GM18951 (cell line): ENCODE data around the gene CENPX.
"Not testable (repeated sequence)": the region's sequence is repeated elsewhere in the genome, so short reads cannot be mapped to it uniquely, and the experiment has no call there.

Source experiments
- POLR2A ChIP-seq: IDR thresholded peaks from 4 replicates; pipeline ENCODE4 v1.6.1; 2011; ENCODE audit warnings: mild to moderate bottlenecking; ENCODE audit not compliant: insufficient read length, insufficient read depth; ENCODE audit errors: extremely low read depth
- in situ Hi-C: fragments of 300-500 bp; cut with MboI; formaldehyde crosslinking; loops from one replicate; pipeline ENCODE4 v1.12.0; 2022; ENCODE audit warnings: low sequenced_read_pairs, mixed read lengths, inconsistent platforms; ENCODE audit not compliant: unreplicated experiment

Gene CENPX

DNA sequence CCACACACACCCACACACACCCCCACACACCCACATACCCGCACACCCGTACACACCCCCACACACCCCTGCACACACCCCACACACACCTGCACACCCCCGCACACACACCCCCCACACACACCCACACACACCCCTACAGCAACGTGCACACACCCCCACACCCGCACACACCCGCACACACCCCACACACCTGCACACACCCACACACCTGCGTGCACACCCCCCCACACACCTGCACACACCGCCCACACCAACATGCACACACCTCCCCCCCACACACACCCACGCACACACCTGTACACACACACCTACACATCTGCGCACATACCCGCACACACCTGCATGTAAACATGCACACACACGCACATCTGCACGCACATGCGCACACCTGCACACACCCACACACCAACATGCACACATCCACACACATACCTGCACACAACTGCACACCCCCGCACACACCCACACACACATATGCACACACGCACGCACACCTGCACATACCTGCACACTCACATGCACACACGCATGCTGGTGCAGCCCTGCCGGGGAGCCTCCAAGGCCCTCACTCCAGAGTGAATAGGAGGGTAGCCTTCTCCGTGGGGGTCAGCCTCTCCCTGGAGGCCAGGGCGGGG, 37.8 kb downstream of the CENPX start:
- in situ Hi-C loops, result no loop called here
- TF ChIP-seq POLR2A, result no peak

DNA sequence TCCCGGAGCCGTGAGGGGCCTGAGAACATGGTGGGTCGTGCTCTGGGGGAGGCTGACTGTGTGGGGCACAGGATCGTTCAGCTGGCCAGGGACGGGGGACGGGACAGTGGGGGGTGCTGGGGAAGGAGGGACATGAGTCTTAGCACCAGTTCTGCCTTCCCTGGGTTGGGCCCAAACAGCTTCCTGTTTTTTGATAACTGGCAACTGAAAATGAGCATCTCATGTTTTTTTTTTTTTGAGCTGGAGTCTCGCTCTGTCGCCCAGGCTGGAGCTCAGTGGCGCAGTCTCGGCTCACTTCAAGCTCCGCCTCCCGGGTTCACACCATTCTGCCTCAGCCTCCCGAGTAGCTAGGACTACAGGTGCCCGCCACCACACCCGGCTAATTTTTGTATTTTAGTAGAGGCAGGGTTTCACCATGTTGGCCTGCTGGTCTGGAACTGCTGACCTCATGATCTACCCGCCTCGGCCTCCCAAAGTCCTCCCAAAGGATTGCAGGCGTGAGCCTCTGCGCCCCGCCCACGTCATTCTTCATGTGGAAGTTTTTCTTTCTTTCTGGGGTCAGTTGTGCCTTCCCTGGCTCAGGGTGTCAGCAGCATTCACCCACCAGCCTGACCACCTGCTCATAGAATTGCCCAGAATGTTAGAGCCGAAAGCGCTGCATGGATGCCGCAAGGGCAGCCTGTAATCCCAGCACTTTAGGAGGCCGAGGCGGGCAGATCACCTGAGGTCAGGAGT, 38.9 kb downstream of the CENPX start:
- in situ Hi-C loops, result no loop called here
- TF ChIP-seq POLR2A, result no peak

DNA sequence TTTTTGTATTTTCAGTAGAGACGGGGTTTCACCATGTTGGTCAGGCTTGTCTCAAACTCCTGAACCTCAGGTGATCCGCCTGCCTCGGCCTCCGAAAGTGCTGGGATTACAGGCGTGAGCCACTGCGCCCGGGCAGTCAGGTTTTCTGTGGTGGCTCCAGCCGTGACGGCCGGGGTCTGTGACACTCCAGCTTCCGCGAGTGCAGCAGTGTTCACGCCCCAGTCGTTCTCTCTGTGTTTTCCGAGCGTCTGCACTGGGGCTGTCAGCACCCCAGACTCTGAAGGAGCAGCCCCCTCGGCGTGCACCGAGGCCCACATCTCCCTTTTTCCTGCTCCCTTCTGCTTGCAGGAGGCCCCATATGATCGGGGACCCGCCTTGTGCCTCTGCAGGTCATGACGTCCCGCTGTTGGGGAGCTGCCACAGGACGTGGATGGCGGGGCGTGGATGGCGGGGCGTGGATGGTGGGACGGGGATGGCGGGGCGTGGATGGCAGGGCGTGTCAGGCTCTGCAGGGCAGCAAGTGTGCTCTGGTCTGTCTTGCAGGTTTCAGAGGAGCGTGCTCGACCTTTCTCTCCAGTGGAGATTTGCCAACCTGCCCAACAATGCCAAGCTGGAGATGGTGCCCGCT, 39.6 kb downstream of the CENPX start:
- TF ChIP-seq POLR2A, result no peak
- in situ Hi-C loops, result no loop called here

DNA sequence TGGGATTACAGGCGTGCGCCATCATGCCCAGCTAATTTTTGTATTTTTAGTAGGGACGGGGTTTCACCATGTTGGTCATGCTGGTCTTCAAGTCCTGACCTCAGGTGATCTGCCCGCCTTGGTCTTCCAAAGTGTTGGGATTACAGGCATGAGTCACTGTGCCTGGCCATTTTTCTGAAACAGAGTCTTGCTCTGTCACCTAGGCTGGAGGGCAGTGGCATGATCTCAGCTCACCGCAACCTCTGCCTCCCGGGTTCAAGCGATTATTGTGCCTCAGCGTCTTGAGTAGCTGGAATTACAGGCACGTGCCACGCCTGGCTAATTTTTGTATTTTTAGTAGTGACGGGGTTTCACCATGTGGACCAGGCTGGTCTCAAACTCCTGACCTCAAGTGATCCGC, 41.2 kb downstream of the CENPX start:
- in situ Hi-C loops, result not testable (repeated sequence)

DNA sequence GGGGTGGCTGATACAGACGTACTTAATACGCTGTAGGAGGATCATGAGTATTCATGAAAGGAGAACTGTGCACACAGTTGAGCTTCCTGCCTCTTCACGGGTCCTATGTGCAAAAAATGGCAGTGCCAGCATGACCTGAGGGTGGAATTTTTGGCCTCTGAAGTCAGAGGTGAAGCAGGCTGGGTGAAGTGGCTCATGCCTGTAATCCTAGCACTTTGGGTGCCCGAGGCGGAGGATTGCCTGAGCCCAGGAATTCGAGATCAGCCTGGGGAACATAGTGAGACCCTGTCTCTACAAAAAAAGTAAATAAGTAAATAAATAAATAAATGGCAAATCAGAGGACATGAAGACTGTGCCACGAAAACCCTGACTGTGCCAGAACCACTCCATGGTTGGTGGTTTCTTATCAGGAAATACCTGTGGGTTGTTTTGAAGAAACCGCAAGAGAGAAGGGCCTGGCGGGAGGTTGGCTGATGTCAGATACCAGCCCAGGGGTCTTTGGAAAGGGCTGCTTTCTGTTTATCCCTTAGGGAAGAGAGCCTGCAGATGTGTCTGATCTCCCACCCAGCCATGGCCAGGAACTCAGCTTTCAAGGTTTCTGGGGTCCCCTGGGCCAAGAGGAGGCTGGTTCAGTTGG, 41.9 kb downstream of the CENPX start:
- in situ Hi-C loops, result no loop called here
- TF ChIP-seq POLR2A, result no peak

DNA sequence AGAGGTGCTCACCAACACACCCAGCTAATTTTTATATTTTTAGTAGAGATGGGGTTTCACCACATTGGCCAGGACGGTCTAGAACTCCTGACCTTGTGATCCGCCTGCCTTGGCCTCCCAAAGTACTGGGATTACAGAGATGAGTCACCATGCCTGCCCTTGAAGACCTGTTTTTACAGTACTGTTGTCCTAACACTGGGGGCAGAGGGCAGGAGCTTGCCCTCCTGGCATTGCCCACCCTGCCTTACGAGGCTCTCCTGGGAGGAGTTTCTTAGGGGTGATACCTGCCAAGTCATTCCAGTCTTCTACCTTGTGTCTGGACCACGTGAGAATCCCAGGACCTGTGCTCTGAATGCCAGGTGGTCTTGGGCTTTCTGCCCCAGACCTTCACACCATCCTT, 42.6 kb downstream of the CENPX start:
- TF ChIP-seq POLR2A, result no peak
- in situ Hi-C loops, result no loop called here

DNA sequence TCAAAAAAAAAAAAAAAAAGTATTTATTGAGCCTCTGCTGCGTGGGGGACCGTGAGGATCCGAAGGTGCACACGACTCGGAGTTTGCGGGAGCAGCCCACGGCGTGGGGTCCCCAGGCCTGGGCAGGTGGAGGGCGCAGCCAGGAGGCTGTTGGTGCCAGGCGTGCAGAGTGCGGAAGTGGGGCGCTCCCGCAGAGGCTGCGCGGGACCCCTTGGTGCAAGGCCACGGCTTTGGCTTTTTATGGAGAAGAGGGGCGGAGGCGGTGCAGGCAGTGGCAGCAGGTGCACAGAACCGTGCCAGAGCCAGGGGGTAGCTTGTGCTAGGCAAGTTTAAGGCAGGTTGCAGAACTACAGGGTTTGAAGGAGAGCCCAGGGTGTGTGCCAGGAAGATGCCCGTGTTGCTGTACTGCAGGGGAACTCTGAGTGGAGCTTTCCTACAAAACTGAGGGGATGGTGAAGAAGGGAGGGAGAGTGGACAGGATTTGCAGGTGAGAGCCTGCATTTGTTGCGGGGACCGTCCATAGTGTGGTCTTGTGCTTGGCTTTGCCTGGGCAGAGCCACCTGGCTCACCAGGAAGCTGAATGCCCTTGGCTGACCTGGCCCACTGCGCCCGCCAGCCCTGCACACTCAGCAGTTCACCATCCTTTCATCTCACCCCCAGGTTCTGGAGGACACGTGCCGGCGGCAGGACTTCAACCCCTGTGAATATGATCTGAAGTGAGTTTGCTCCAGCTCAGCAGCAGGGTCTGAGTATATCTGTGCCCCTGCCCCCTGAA, 44.0 kb downstream of the CENPX start:
- in situ Hi-C loops, result no loop called here
- no peak for TF ChIP-seq POLR2A

DNA sequence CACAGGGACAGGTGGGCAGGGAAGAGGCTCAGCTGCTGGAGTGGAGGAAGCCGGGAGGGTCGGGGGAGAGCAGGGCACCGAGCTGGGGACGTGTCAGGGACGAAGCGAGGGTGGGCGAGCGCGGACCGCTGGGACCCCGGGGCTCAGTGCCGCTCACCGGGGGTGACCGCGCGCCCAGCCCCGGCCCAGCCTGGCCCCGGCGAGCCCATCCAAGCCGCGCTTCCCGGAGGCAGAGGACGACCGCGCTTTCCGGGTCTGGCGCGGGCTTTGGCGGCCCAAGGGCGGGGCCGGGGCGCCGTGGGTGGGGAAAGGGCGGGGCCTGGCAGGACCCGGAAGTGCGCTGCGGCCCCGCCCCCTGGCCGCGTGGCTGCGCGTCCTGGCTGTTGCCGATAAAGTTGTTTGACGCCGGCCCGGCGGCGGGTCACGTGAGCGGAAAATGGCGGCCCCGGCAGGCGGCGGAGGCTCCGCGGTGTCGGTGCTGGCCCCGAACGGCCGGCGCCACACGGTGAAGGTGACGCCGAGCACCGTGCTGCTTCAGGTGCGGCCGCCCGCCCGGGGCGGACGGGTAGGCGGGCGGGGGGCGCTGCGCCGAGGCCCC, 45.4 kb downstream of the CENPX start, which contains the start of gene ASPSCR1:
ASPSCR1 (plus strand) TSS at position 419 of the 598 bp plus-strand sequence; CDS start at position 437, 18 bp downstream.
- in situ Hi-C loops, result no loop called here
- peak; percentile 97 for TF ChIP-seq POLR2A

DNA sequence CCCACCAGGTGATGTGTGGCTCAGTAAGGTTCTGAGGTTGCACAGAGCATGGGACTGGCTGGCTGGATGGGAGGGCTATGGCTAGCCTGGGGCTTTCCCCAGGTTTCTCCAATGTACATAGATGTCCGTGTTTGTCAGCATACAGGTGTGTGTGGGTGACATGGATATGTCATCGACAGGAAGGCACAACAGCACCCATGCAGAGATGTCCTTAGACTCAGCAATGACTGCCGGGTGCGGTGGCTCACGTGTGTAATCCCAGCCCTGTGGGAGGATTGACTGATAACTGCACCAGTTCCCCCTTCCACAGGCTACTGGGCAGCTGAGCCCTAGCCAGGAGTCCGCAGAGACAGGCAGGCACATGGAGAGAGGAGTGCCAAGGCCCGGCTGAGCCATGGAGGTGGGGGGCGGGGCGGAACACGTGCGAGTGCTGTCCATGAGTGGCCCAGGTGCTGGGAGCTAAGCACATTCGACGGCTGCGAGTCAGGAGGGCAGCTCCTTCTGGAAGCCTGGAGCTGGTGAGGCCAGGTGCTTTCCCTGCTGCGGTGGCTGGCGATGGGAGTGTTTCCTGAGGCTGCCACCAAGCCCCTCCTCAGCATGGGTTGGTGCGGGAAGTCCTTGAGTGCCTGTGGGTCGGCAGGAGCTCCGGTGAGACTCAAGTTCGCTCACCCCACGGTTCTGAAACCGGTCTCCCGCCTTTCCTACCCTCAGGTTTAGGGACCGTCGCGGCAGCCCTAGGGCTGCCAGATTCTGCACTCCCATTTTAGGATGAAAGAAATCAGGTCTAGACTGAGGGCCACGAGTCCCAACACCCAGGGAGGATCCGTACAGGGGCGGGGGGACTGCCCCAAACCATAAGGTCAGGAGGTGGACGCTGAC, 46.1 kb downstream of the CENPX start:
- no peak for TF ChIP-seq POLR2A
- in situ Hi-C loops, result no loop called here

DNA sequence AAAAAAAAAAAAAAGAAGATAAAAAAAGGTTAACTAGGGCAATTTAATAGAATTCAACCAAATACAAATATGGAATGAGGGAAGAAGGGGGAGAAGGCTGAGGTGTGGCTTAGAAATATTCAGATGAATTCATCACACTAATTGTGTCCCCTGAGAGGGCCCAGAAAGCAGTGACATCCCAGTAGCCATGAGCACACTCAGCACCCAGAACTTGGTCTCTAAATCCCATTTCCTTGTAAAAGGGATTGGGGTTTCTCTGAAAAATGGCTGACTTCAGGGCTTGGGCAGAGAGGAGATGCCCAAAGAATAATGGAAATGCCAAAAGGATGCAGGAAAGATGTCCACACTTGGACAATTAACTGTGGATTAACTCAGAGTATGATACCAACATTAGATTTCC, 49.2 kb downstream of the CENPX start:
- in situ Hi-C loops, result no loop called here
- no peak for TF ChIP-seq POLR2A

DNA sequence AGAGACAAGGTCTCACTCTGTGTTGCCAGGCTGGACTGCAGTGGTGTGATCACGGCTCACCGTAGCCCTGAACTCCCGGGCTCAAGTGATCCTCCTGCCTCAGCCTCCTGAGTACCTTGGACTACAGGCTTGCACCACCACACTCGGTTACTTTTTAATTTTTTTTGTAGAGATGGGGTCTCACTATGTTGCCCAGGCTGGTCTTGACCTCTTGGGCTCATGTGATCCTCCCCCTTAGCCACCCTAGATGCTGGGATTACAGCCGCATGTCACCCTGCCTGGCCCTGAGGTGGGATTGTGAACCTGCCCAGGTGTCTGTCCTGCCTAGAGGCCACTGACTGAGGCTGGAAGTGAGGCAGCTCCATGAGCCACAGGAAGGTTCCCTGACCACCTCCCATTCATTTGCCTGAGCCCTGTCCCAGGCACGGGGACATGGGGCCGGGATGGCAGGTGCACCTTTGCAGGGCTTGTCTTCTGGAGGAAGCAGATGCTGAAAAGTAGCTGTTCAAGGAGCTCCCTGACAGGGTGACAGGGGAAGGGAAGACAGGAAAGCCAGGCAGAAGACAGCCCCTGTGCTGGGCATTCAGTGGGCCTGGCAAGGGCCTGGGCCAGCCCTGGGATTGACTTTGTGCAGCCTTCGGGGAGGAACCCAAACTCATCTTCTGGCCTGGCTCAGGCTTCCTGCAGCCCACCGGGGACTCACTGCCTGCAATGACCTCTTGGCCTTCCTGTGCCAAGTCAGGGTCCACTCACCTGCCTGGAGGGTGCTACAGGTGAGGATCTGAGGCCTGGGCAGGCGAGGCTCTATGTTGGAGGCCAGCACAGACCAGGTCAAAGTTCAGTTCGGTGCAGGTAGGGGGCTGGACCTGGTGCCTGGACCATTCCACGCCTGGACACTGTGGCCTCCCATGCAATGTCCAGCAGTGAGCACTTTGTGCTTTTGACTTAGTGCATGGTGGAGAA, 53.5 kb downstream of the CENPX start:
- no peak for TF ChIP-seq POLR2A
- in situ Hi-C loops, result no loop called here
